Stimulated activated CD8-positive, alpha-beta memory T cell treated with anti-CD3 and anti-CD28 coated beads, Interleukin-4, amount 100 ng/mL, for 48 hours (primary cell): ENCODE results near the gene MYO15B.
A peak's percentile ranks its signal among the peaks of the same experiment; 100 is the strongest.

Experiments used
- DNase-seq: peaks from one replicate; pipeline ENCODE4 v3.0.0-alpha.2; 2020

Gene MYO15B

GRCh38 chr17:75607086-75607485 lies 19.5 kb downstream of the MYO15B start:
- DNase-seq: no peak

GRCh38 chr17:75610103-75610984 lies 22.7 kb downstream of the MYO15B start:
- DNase-seq: no peak

GRCh38 chr17:75611851-75612429 lies 24.3 kb downstream of the MYO15B start:
- DNase-seq: no peak

- no peak for DNase-seq
These were observed 25.5 kb downstream of the MYO15B start for GRCh38 chr17:75612906-75613626.

GRCh38 chr17:75614006-75614405 lies 26.4 kb downstream of the MYO15B start:
- DNase-seq: no peak

- DNase-seq: no peak
These were observed 27.1 kb downstream of the MYO15B start for GRCh38 chr17:75614556-75615270.

- no peak for DNase-seq
These were observed 27.7 kb downstream of the MYO15B start for GRCh38 chr17:75615301-75615700.

GRCh38 chr17:75616521-75617122 lies 29.0 kb downstream of the MYO15B start:
- DNase-seq: no peak

- no peak for DNase-seq
These were observed 29.6 kb downstream of the MYO15B start for GRCh38 chr17:75617218-75617617.

GRCh38 chr17:75617675-75618074 lies 30.1 kb downstream of the MYO15B start:
- DNase-seq: no peak

- DNase-seq: peak; percentile 55
These were observed 32.2 kb downstream of the MYO15B start for GRCh38 chr17:75619506-75620431.

- no peak for DNase-seq
These were observed 33.9 kb downstream of the MYO15B start for GRCh38 chr17:75621489-75621888.

GRCh38 chr17:75622076-75622475 lies 34.5 kb downstream of the MYO15B start:
- no peak for DNase-seq

- no peak for DNase-seq
These were observed 35.2 kb downstream of the MYO15B start for GRCh38 chr17:75622771-75623273.

GRCh38 chr17:75623386-75623785 lies 35.8 kb downstream of the MYO15B start:
- no peak for DNase-seq

- no peak for DNase-seq
These were observed 36.4 kb downstream of the MYO15B start for GRCh38 chr17:75624021-75624420.

- DNase-seq: no peak
These were observed 37.2 kb downstream of the MYO15B start for GRCh38 chr17:75624714-75625345.

GRCh38 chr17:75625813-75626486 lies 38.4 kb downstream of the MYO15B start:
- peak; percentile 38 for DNase-seq

- no peak for DNase-seq
These were observed 39.0 kb downstream of the MYO15B start for GRCh38 chr17:75626496-75627038.

GRCh38 chr17:75627094-75627493 lies 39.5 kb downstream of the MYO15B start:
- no peak for DNase-seq
